Fibroblast of lung (primary cell): Measurements from ENCODE around the gene FLNA. TPM values are rescaled to one million over a fixed set of nuclear protein-coding genes. Genes with fewer than 3 reads are reported as not detected.

Source experiments
- DNase-seq, 2 donors: peaks; one replicate each; pipeline versions ENCODE4 v3.0.0 to v3.0.0-alpha.2; 2010; ENCODE audit warnings: low read depth in 2 of 2
- H2AFZ ChIP-seq: 2 replicates; pipeline ENCODE4 v1.5.1; 2012; ENCODE audit warnings: low read length, control low read depth, inconsistent platforms
- H3K27ac ChIP-seq: 2 replicates; pipeline ENCODE4 v1.5.1; 2011; ENCODE audit warnings: low read length, control low read depth; ENCODE audit not compliant: insufficient read depth
- H3K27me3 ChIP-seq: 2 replicates; pipeline ENCODE4 v1.5.1; 2011; ENCODE audit warnings: mild to moderate bottlenecking, low read length; ENCODE audit not compliant: control insufficient read depth, insufficient read depth
- H3K36me3 ChIP-seq: 2 replicates; pipeline ENCODE4 v1.5.1; 2011; ENCODE audit warnings: low read length; ENCODE audit not compliant: control insufficient read depth, insufficient read depth
- H3K4me1 ChIP-seq: 2 replicates; pipeline ENCODE4 v1.5.1; 2011; ENCODE audit warnings: low read length; ENCODE audit not compliant: control insufficient read depth, insufficient read depth; ENCODE audit errors: extremely low read depth
- H3K4me2 ChIP-seq: 2 replicates; pipeline ENCODE4 v1.5.1; 2011; ENCODE audit warnings: low read length, control low read depth; ENCODE audit not compliant: insufficient read depth; ENCODE audit errors: extremely low read depth
- H3K4me3 ChIP-seq, 4 experiments: fragments of 200-600 bp in 1 of 4; sonication (generic) in 1 of 4; replicated peaks in 1 of 4; 2 replicates each; pipeline ENCODE4 v1.5.1; 2011 to 2016; ENCODE audit warnings: low read length in 4 of 4, low read depth in 3 of 4, mild to moderate bottlenecking in 3 of 4, control low read depth in 2 of 4, inconsistent platforms in 1 of 4, mixed read lengths in 1 of 4; ENCODE audit not compliant: insufficient read depth in 1 of 4; ENCODE audit errors: control extremely low read depth in 1 of 4
- H3K79me2 ChIP-seq: 2 replicates; pipeline ENCODE4 v1.5.1; 2012; ENCODE audit warnings: mild to moderate bottlenecking, low read length, inconsistent platforms; ENCODE audit not compliant: control insufficient read depth, insufficient read depth
- H3K9ac ChIP-seq: 2 replicates; pipeline ENCODE4 v1.5.1; 2011; ENCODE audit warnings: mild to moderate bottlenecking, low read length, control low read depth; ENCODE audit not compliant: insufficient read depth
- H3K9me3 ChIP-seq: 2 replicates; pipeline ENCODE4 v1.5.1; 2012; ENCODE audit warnings: low read depth, low read length; ENCODE audit not compliant: control insufficient read depth, insufficient read depth
- H4K20me1 ChIP-seq: 2 replicates; pipeline ENCODE4 v1.5.1; 2011; ENCODE audit warnings: low read length; ENCODE audit not compliant: control insufficient read depth, insufficient read depth; ENCODE audit errors: extremely low read depth
- CTCF ChIP-seq, 2 donors: IDR thresholded peaks in 1 of 2; conservative IDR thresholded peaks in 1 of 2; 1 replicate in 1 of 2; 2 replicates in 1 of 2; pipeline ENCODE4 v1.5.1; 2011 to 2012; ENCODE audit warnings: low read length in 2 of 2, control low read depth in 1 of 2, inconsistent platforms in 1 of 2, low read depth in 1 of 2, mild to moderate bottlenecking in 1 of 2
- EZH2 ChIP-seq: IDR thresholded peaks from 2 replicates; pipeline ENCODE4 v1.5.1; 2012; ENCODE audit warnings: low read length, control low read depth, mild to moderate bottlenecking; ENCODE audit errors: missing control alignments
- polyA plus RNA-seq, 2 donors: library from polyadenylated mRNA; depleted of rRNA in 1 of 2; stranded (reverse) in 1 of 2; unstranded in 1 of 2; fragments of >200 nt; gene quantifications; 2 replicates each; pipeline ENCODE4 v1.2.1, GENCODE V29; 2011 to 2012; ENCODE audit warnings: missing spikeins in 1 of 2
- total RNA-seq: library from RNA; depleted of rRNA; stranded (reverse); fragments of >200 nt; gene quantifications from 2 replicates; pipeline ENCODE4 v1.2.1, GENCODE V29; 2014

FLNA gene
- total and polyA plus RNA-seq, 2 donors (not counting 1 experiment from before 2014, with no cell fraction given) = 799 to 2,728 TPM

GRCh38 chrX:154350429-154351182, 23.8 kb downstream of the FLNA start:
- Histone ChIP-seq H3K27ac (no peak overlapping the region), H3K36me3 (peaks cover 58% of the 10 kb centered on the region), H3K4me3 (no peak overlapping the region), H3K79me2 (peaks cover 11% of the 10 kb centered on the region), H3K4me2 (no peak overlapping the region), H3K4me1 (no peaks in the 10 kb centered on the region), H3K9ac (no peak overlapping the region), H3K9me3 (no peaks in the 10 kb centered on the region), H3K27me3 (no peaks in the 10 kb centered on the region), H4K20me1 (no peaks in the 10 kb centered on the region), H2AFZ (no peak overlapping the region)
- DNase-seq = no peak
- TF ChIP-seq EZH2 (no peak), CTCF (conservative IDR thresholded peaks at IDR 0.05 in 1 of 2, IDR thresholded peaks at IDR 0.05 in 1 of 2; ENCODE audit: low read depth in 1 of 2, low read length in 2 of 2) (no peak)

GRCh38 chrX:154349979-154350378, 24.5 kb downstream of the FLNA start:
- no peak overlapping the region for H3K4me2 ChIP-seq
- DNase-seq = no peak
- TF ChIP-seq EZH2 = no peak
- no peak for TF ChIP-seq CTCF (conservative IDR thresholded peaks at IDR 0.05 in 1 of 2, IDR thresholded peaks at IDR 0.05 in 1 of 2; ENCODE audit: low read depth in 1 of 2, low read length in 2 of 2)
- H3K27ac ChIP-seq = no peak overlapping the region
- no peaks in the 10 kb centered on the region for H3K9me3 ChIP-seq
- peaks cover 53% of the 10 kb centered on the region for H3K36me3 ChIP-seq
- H4K20me1 ChIP-seq = no peaks in the 10 kb centered on the region
- H3K4me1 ChIP-seq = no peaks in the 10 kb centered on the region
- no peak overlapping the region for H2AFZ ChIP-seq
- no peaks in the 10 kb centered on the region for H3K27me3 ChIP-seq
- no peak overlapping the region for H3K9ac ChIP-seq
- H3K4me3 ChIP-seq = no peak overlapping the region
- peaks cover 9% of the 10 kb centered on the region for H3K79me2 ChIP-seq

GRCh38 chrX:154349359-154349935, 25.0 kb downstream of the FLNA start:
- H3K4me2 ChIP-seq = no peak overlapping the region
- no peak overlapping the region for H2AFZ ChIP-seq
- no peaks in the 10 kb centered on the region for H3K27me3 ChIP-seq
- peaks cover 48% of the 10 kb centered on the region for H3K36me3 ChIP-seq
- peaks cover 6% of the 10 kb centered on the region for H3K79me2 ChIP-seq
- TF ChIP-seq CTCF (conservative IDR thresholded peaks at IDR 0.05 in 1 of 2, IDR thresholded peaks at IDR 0.05 in 1 of 2; ENCODE audit: low read depth in 1 of 2, low read length in 2 of 2) (no peak), EZH2 (no peak)
- H3K9me3 ChIP-seq = no peaks in the 10 kb centered on the region
- H3K27ac ChIP-seq = no peak overlapping the region
- H3K4me1 ChIP-seq = no peaks in the 10 kb centered on the region
- no peaks in the 10 kb centered on the region for H4K20me1 ChIP-seq
- H3K9ac ChIP-seq = no peak overlapping the region
- no peak overlapping the region for H3K4me3 ChIP-seq
- DNase-seq = no peak
